NCI-H2081 treated with DMSO at 0.1 percent for 48 hours (cell line): Measurements from ENCODE around the gene RANBP3L.
"Not testable (repeated sequence)": the region's sequence is repeated elsewhere in the genome, so short reads cannot be mapped to it uniquely, and the experiment has no call there.

Experiments used
- DNase-seq: peaks from one replicate; lab custom pipeline; 2025; lab: John Stamatoyannopoulos, UW

RANBP3L gene

DNA sequence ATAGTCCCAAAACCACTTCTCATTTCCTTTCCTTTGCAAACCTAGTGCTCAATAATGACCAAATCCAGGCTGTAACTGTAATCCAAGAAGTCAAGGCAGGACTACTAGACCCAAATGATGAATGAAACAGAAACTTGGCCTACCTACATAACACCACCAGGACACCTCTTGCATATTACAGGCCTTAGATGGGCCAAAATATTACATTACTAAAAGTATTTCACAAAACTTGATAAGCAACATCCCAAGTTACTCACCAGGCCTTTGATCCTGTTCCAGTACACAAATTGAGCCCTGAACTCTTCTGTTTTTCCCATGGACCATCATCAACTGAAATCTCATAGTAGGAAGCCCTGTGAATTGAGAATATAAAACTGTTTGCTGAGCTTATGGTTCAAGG is 94.8 kb downstream of the RANBP3L start:
- no peak for DNase-seq

DNA sequence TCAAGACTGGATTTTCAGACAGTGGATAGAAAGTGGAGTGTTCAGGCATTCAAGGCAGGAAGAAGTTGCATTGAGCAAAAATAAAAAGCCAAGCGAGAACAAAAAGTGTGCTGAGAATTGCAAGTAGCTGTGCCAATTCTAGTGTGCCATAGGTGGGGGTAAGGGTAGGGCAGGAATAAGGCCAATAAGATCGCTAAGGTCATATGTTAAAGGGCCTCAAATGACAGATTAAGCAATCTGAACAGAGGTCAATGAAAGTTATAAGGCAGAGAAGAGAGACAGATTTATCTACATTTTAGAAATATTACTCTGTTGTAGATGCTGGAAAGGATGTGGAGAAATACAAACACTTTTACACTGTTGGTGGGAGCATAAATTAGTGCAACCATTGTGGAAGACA is 96.4 kb downstream of the RANBP3L start:
- DNase-seq = no peak

GRCh38 chr5:36202521-36202961 is 99.2 kb downstream of the RANBP3L start:
- no peak for DNase-seq

- DNase-seq = no peak
These were observed 101.2 kb downstream of the RANBP3L start for GRCh38 chr5:36200513-36200912.

DNA sequence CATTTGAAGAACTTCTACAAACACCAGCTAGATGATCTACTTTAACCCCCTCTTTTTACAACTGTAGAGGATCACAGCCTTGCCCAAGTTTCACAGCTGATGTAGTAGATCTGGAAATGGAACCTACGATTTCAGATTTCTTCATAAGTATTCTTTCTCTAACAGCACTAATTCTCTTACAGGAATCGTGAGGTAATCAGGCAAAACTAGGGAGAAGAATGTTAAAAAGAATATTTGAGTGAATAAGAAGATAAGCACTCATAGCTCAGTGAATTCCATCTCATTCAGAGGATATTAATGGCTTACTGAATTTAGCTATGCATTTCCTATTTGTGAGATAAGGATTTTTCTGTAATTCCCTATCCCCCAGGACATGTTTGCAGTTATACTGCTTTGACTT is 102.1 kb downstream of the RANBP3L start:
- DNase-seq = no peak

GRCh38 chr5:36198783-36199182 is 102.9 kb downstream of the RANBP3L start:
- not testable (repeated sequence) for DNase-seq
